ENCODE data around the gene PATJ. TPM values are rescaled to one million over a fixed set of nuclear protein-coding genes. Genes with fewer than 3 reads are reported as not detected.

Gene PATJ
- total RNA-seq, 1 donor from 2014 or later = 11.3 TPM

DNA sequence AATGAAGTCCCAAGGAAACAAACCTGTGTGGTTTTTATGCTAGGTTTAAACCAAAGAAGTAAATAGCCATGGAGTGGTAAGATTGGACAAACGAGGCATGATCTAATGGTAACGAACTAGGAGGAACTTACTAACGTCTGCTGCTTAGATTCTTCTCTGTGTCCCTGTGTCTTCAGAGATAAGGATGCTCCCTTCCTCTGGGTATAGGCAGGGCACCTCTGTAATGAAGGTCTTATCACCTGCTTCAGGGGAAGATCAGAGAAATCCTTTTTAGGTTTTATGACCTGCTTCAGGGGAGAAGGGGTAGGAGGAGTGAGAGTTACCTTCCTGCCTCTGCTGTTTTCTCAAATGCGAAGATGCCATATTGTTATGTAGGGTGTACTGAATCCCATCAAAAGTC, 237.4 kb downstream of the PATJ start:
- H3K4me1 Mint-ChIP-seq (ENCODE audit: unreplicated experiment) = peaks cover 7% of the 10 kb centered on the region
- no peaks in the 10 kb centered on the region for H3K9me3 Mint-ChIP-seq (ENCODE audit: unreplicated experiment)
- H3K27me3 Mint-ChIP-seq (ENCODE audit: unreplicated experiment) = no peaks in the 10 kb centered on the region
- TF ChIP-seq, protein P1, sequence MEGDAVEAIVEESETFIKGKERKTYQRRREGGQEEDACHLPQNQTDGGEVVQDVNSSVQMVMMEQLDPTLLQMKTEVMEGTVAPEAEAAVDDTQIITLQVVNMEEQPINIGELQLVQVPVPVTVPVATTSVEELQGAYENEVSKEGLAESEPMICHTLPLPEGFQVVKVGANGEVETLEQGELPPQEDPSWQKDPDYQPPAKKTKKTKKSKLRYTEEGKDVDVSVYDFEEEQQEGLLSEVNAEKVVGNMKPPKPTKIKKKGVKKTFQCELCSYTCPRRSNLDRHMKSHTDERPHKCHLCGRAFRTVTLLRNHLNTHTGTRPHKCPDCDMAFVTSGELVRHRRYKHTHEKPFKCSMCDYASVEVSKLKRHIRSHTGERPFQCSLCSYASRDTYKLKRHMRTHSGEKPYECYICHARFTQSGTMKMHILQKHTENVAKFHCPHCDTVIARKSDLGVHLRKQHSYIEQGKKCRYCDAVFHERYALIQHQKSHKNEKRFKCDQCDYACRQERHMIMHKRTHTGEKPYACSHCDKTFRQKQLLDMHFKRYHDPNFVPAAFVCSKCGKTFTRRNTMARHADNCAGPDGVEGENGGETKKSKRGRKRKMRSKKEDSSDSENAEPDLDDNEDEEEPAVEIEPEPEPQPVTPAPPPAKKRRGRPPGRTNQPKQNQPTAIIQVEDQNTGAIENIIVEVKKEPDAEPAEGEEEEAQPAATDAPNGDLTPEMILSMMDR (IDR thresholded peaks at IDR 0.05) = no peak
- no peak for DNase-seq (ENCODE audit: extremely low spot score, unreplicated experiment)
- H3K4me3 Mint-ChIP-seq (ENCODE audit: unreplicated experiment) = no peak overlapping the region
- H3K36me3 Mint-ChIP-seq (ENCODE audit: unreplicated experiment) = no peaks in the 10 kb centered on the region
- no peak overlapping the region for H3K27ac Mint-ChIP-seq (ENCODE audit: unreplicated experiment)

DNA sequence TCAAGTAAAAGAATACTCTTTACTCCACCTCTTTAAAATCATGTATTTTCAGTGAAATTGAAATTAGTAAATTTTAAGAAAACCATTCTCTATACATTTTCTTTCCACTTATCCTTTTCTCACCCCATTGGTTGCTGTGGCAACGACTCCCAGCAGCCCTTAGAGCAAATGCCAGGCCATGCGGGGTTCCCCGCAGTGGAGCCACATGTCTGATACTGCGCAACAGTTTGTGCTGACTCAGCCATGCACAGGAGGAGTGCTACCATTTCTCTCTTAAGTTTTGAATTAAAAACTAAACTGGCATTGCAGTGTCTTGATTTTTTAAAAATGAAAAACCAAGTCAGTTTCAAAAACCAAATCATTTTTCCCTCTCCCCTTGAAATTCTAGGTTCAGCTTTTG, 238.3 kb downstream of the PATJ start:
- Mint-ChIP-seq H3K27ac (ENCODE audit: unreplicated experiment) (no peak overlapping the region), H3K27me3 (ENCODE audit: unreplicated experiment) (no peaks in the 10 kb centered on the region)

DNA sequence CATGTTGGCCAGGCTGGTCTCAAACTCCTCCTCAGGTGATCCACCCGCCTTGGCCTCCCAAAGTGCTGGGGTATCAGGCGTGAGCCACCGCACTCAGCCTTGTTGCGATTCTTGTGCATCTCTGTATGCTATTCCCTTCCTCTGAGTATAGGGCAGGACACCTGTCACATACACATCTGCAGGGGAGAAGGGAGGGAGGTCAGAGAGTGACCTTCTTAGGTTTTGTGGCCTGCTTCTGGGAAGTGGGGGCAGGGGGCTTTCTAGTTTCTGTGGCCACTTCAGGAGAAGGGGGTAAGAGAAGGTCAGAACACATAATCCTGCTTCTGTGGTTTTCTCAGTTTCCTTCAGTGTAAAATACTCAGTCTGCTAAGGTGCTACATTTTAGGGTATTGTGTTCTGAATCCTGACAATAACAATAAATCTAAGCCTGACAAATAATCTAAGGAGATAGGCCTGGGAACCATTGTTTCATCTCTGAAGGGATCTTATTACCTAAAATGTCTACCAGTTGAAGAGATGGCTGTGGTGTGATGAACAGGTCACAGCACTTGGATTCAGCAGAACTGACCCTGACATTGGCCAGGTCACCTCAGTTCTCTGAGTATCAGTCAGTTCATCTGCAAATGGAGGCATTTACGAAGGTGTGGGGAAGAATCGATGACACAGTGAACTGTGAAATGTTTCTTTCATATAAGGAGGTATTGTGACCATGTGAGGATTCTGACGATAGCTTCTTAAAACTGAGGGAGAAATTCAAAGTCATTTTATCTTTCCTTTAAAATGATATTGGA, 239.8 kb downstream of the PATJ start:
- Mint-ChIP-seq H3K27me3 (ENCODE audit: unreplicated experiment) (no peaks in the 10 kb centered on the region), H3K36me3 (ENCODE audit: unreplicated experiment) (no peaks in the 10 kb centered on the region), H3K4me3 (ENCODE audit: unreplicated experiment) (no peak overlapping the region), H3K9me3 (ENCODE audit: unreplicated experiment) (no peaks in the 10 kb centered on the region), H3K4me1 (ENCODE audit: unreplicated experiment) (peaks cover 7% of the 10 kb centered on the region), H3K27ac (ENCODE audit: unreplicated experiment) (no peak overlapping the region)
- TF ChIP-seq, protein P1 (IDR thresholded peaks at IDR 0.05) = no peak
- DNase-seq (ENCODE audit: extremely low spot score, unreplicated experiment) = no peak

More for the DNA sequence above, 238.3 kb downstream of the PATJ start:
- no peak for DNase-seq (ENCODE audit: extremely low spot score, unreplicated experiment)
- Mint-ChIP-seq H3K36me3 (ENCODE audit: unreplicated experiment) (no peaks in the 10 kb centered on the region), H3K4me1 (ENCODE audit: unreplicated experiment) (peaks cover 7% of the 10 kb centered on the region), H3K9me3 (ENCODE audit: unreplicated experiment) (no peaks in the 10 kb centered on the region), H3K4me3 (ENCODE audit: unreplicated experiment) (no peak overlapping the region)
- TF ChIP-seq, protein P1 (IDR thresholded peaks at IDR 0.05) = no peak

DNA sequence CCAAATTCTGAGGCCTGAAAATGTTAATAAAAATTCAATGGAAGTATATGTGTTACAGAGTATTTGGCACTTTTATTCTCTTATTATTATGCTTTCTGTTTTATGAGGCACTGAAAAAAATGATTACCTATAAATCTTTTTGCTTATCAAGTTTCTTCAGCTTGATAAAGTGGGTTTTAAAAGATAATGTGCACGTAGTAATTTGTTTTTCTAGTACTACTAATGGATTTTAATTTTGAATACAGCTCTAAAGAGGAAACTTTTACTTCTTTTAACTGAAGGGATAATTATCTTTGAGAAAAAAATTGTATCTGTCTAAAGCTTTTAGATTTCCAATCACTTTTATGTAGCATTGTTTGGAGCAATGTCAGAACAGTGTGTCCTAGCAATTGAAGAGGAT, 241.0 kb downstream of the PATJ start:
- Mint-ChIP-seq H3K4me3 (ENCODE audit: unreplicated experiment) (no peak overlapping the region), H3K27me3 (ENCODE audit: unreplicated experiment) (no peaks in the 10 kb centered on the region), H3K36me3 (ENCODE audit: unreplicated experiment) (no peaks in the 10 kb centered on the region), H3K9me3 (ENCODE audit: unreplicated experiment) (no peaks in the 10 kb centered on the region), H3K27ac (ENCODE audit: unreplicated experiment) (no peak overlapping the region), H3K4me1 (ENCODE audit: unreplicated experiment) (peaks cover 7% of the 10 kb centered on the region)
- no peak for DNase-seq (ENCODE audit: extremely low spot score, unreplicated experiment)
- TF ChIP-seq, protein P1 (IDR thresholded peaks at IDR 0.05) = no peak

DNA sequence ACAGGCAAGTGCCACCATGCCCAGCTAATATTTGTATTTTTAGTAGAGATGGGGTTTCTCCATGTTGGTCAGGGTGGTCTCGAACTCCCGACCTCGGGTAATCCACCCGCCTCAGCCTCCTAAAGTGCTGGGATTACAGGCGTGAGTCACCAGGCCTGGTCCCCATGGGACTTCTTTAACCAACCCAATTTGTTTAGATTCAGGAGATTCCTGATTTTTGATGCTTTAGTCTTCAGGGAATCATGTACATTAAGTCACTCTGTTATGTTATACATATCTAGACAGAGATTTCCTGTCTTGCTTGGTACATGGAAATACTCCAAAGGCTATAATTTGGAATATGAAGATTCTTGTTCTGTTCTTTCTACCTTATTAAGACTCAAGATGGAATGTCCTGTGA, 250.0 kb downstream of the PATJ start:
- H3K4me3 Mint-ChIP-seq (ENCODE audit: unreplicated experiment) = no peak overlapping the region
- H3K9me3 Mint-ChIP-seq (ENCODE audit: unreplicated experiment) = no peaks in the 10 kb centered on the region
- peak overlapping the region; percentile 13 for H3K27ac Mint-ChIP-seq (ENCODE audit: unreplicated experiment)
- no peaks in the 10 kb centered on the region for H3K36me3 Mint-ChIP-seq (ENCODE audit: unreplicated experiment)
- peaks cover 23% of the 10 kb centered on the region for H3K4me1 Mint-ChIP-seq (ENCODE audit: unreplicated experiment)
- no peaks in the 10 kb centered on the region for H3K27me3 Mint-ChIP-seq (ENCODE audit: unreplicated experiment)
- no peak for DNase-seq (ENCODE audit: extremely low spot score, unreplicated experiment)
- TF ChIP-seq, protein P1 (IDR thresholded peaks at IDR 0.05) = no peak
